Umbilical cord (tissue), 2 donors: ENCODE measurements around the gene RAI1. TPM values are rescaled to one million over a fixed set of nuclear protein-coding genes. Genes with fewer than 3 reads are reported as not detected.

Source experiments
- DNase-seq: peaks from one replicate; pipeline ENCODE4 v3.0.0-alpha.2; 2015; ENCODE audit warnings: low spot score
- total RNA-seq: library from RNA; depleted of rRNA; stranded (reverse); fragments of >200 nt; gene quantifications from one replicate; pipeline ENCODE4 v1.2.3, GENCODE V29; 2014; ENCODE audit warnings: low replicate concordance; ENCODE audit not compliant: insufficient read depth

Gene RAI1
- total RNA-seq, 1 donor from 2014 or later, result 6.3 TPM

DNA sequence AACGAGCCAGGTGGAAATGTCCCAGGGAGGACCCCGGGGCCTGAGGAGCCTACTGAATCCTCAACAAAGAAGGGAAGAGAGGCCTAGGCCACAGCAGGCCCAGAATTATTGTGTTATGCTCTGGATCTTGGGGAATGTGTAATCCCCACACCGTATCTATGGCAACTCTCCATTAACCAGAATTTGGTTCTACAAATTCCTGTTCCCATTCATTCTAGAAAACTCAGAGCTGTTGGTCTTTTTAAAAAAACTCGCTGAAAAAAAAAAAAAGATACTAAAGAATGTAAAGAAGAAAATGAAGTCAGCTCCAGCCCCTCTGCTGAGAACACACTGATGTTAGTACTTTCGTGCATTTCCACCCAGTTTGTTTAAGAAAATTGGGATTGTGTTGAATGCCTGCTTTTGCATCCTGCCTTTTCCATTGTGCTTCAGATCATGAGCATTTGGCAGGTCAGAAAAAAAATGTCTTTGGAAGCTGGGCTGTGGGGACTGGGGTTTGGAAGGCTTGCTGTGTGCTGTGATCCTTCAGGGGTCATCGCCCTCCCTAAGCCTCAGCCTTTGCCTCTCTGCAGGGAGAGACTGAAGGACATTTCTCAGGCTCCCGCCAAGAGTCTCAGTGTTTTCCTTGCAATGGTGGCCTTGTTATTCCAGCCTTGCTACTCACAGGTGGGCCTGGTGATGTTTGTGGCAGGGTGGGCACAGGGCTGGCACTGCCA is 86.1 kb downstream of the RAI1 start:
- DNase-seq, result peak; percentile 35

DNA sequence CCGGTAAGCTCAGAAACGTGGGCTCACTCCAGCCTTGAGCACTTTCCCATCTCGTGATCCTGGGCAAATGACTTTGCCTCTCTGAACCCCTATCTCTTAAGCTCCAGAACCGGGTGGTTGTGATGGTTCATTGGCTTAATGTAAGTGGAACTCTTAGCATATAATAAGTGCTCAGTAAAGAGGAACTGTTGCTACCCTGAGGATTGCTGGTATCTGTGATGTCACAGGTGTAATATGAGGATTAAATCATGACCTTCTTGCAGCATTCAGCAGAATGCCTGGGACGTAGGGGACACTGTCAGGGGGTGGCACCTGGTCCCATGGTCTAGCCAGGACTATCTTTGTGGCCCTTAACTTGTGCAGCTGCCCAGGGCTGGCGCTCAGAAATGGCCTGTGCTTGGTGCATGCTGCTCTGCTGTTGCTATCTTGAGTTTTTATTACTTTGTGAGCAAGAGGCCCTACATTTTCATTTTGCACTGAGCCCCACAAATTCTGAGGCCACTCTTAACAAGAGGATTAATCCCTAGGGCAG is 86.7 kb downstream of the RAI1 start:
- no peak for DNase-seq

DNA sequence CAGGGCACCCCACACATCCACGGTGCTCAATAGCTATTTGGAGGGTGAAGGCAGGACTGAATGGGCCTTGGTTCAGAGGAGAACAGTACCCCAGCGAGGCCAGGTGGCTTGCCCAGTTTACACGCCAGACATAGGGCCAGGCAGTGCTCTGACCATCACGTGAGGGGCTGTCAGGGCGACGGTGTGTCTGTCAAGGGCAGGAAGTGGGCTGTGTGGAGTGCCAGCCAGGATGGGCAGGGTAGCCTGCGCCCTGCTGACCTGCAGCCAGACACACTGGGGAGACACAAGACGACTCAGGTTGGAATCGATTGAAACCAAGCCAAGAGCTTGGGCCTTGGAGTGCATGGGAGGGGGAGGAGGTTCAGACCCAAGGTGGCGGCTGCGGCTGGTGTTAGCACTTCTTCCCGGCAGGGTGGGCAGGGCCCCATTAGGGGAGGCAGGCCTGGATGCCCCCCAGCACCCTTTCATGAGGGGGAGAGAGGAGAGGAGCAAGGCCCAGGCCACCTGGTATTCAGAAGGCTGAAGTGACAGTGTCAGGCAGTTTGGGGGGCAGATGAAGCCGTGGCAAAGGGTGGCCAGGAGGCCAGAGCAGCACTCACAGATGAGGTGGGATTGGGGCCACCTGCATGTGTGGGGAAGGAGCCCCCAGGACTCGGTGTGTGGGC is 87.3 kb downstream of the RAI1 start:
- DNase-seq, result no peak

GRCh38 chr17:17769869-17770631 is 88.8 kb downstream of the RAI1 start:
- DNase-seq, result peak; percentile 84

DNA sequence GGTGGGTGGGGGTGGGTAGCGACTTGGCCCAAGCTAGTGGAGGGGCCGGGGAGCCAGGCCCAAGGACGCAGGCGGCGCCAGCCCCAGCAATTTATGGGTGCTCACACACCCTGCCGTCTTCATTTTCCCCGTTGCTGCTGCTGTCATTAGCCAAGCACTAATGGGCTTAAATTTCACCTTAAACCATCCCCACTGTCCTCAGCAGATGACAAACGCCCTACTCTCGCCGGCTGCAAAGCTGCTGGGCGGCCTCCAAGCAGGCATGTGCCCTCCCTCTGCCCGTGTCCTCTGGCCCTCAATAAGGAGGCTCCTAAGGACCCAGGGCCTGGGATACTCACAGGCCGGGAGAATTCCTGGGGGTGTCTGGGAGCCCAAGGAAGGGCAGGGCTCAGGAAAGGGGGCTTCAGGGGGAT is 89.4 kb downstream of the RAI1 start:
- no peak for DNase-seq

DNA sequence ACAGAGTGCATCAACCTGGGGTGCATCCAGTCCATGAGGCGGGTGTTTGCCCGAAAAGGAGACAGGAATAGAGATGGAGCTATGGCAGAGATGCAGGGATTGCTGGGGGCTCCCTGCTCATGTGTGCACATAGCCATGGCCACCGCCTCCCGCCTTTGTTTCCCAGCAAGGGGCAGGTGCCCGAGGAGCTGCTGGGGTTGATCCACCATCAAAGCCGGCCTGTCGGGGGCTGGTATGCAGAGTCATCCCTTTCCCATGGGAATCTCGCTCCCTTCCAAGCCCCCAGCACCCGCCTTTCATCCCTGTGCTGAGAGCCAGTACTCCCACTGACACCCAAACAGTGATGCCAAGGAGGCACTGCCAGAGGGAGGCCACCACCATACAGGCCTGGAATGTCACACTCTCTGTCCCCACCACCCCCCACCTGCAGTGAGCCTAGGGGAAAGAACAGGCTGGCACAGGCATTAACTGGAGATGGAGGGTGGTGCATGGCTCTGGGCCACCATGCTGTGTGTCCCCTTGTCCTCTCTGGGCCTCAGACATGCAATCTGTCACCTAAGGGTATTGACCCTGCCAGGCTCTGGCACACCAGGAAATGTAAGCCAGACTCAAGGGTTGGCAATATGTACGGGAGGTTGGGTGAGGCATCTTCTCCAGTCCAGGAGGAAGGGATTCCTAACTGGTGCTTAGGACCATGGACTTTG is 90.4 kb downstream of the RAI1 start:
- no peak for DNase-seq

DNA sequence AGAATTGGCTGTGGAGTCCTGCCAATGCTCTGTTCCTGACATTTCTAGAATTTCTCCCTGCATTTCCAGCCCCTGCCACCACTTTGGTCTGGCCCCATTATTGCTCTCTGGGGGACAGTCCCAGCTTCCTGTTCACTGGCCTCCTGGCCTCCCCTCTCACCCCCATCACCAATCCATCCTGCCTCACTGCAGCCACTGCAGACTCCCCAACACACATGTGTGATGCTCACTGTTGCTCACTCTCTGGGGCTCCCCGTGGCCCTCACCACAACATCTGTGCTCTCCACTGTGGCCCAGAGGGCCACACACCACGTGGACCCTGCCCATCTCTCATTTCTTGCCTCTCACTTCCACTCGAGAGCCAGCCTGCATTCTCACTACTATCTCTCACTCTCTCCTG is 91.0 kb downstream of the RAI1 start:
- DNase-seq, result no peak

GRCh38 chr17:17774009-17774881 is 93.0 kb downstream of the RAI1 start:
- DNase-seq, result no peak

DNA sequence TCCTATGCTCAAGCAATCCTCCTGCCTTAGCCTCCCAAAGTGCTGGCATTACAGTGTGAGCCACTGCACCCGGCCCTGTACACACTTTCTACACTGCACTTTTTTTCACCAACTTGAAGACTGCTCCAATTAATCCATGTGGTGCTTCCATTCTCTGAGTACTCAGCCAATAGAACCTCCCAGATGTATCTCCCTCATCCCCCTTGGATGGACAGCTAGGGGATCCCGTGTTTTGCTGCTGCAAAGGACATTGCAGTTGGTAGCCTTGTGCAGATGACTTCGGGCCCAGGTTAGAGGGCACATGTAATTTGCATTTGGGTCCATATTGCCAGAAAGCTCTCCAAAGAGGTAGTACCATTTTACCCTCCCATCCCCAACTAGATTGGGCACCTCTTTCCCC is 95.6 kb downstream of the RAI1 start:
- no peak for DNase-seq

DNA sequence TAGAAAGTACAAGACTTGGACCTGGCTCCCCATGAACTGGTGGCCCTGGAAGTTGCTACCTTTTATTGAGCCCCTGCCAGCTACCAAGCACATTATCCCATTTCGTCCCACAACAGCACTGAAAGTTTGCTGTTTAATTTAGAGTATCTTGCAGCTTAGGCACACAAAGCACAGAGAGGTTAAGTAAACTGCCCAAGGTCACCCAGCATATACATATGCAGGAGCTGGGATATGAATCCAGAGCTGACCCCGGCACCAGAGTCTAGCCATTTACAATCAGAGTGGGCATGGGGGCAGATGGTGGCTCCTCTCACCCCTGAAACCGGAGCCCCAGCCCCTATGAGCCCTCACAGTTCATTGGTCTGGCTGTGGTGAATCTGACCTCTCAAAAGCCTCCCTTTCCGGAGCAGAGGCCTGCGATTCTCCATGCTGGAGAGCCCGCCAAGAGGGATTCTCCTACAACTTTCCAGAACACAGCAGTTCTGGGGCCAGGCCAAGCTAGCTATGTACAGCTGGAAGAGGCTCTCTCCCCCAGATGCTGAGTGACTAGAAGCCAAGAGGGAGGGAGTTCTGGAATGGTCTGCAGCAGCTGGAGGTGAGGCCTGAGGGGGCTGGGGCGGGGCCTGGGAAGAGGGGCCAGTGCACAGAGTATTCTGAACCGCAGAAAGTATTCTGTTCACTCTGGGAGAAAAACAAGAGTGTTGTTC is 97.2 kb downstream of the RAI1 start:
- DNase-seq, result peak; percentile 98

GRCh38 chr17:17779015-17779611 is 97.9 kb downstream of the RAI1 start:
- DNase-seq, result peak; percentile 46

- DNase-seq, result peak; percentile 99
Measured at GRCh38 chr17:17780922-17781590, 99.8 kb downstream of the RAI1 start.

DNA sequence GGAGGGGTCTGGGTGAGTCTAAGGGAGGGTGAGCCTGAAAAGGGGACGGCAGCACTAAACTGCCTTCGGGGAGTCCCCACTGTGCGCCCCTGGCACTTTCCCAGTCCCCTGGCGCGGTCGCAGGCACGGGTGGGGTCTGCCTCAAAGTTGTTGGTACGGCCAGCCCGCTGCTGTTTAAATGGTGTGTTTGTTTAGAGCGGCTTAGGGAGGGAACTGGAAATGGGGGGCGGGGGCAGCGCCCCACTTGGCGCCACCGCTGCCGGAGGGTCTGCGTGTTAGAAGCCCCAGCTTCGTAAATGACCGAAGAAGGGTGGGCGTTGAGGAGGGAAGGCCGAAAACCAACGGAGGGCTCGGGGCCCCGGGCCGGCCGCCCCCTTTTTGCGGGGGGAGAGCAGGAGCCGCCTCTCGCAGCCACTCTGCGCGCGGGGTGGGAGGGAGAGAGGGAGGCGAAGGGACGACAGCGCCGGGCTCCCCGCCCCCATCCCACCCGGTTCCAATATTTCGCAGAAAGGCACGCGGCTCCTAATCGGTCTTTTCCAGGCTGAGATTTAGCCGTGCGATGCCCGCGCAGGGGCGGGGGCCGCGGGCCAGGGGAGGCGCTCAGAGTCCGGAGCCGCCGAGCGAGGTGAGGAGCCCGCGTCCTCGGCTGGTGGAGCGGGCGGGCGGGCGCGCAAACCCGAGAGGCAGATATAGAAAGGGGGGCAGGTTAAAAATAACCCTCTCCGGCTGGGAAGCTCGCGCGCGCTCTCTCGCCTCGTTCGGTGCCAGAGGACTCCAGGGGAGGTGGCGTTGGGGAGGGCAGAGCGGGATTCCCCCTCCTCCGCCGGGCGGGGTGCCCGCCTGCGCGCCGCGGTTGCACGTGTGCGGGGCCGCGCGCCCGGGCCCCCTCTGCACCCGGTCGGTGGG is 100.6 kb downstream of the RAI1 start:
- peak; percentile 82 for DNase-seq

DNA sequence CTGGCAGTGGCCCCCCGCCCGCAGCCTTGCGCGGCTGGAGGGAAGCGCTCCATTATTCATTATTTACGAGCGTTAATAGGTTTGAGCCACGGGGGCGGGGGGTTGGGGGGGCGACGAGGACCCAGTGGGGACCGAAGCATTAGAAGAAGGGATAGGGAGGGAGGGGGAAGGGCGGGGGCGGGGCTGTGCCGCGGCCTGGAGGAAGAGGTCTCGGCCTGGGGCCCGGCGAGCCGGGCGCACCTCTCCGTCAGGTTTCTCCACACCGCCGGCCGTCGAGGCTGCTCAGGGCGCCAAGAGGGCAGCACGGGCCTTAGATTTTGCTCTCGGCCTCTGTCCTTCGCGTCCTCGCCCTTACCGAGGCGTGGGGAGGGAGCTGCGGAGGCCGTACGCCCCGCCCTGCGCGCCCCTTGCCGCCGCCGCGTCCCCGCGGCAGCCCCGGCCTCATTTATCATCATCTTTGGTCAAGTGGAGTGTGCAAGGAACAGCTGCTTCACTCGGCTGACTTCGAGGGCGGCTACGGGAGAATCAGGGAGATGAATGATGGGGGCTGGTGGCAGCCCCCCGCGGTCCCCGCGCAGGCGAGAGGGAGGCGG is 101.4 kb downstream of the RAI1 start:
- DNase-seq, result peak; percentile 31

DNA sequence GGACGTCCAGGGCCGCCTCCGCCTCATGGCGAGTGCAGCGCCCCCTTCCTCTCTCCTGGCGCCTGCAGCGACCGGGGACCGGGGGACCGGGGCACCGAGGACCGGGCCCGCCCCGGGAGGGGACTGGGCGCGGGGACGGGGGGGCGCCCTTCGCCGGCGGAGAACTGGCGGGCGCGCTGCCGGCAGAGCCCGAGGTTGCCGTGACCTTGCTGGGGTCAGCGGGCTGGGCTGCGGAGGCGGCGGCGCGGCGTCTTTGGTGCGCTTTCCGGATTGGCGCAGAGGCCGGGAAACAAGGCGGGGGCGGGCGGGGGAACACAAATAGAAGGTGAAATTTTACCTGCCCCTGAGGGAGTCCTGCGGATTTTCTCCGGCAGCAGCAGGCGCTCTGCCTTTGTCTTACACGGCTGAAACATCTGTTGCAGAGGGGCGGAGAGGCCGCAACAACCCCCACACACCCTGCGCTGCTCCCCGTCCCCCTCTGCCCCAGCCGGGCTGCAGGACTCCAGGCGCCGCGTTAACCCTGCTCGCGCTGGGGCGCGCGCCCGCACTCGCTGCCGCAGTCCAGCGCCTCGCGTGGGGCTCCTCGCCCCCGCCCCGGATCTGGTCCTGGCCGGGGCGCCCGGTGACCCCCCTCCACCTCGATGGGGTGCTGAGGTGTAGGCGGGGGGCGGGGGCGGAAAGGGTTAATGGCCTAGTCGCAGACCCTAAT is 102.0 kb downstream of the RAI1 start:
- DNase-seq, result peak; percentile 38

DNA sequence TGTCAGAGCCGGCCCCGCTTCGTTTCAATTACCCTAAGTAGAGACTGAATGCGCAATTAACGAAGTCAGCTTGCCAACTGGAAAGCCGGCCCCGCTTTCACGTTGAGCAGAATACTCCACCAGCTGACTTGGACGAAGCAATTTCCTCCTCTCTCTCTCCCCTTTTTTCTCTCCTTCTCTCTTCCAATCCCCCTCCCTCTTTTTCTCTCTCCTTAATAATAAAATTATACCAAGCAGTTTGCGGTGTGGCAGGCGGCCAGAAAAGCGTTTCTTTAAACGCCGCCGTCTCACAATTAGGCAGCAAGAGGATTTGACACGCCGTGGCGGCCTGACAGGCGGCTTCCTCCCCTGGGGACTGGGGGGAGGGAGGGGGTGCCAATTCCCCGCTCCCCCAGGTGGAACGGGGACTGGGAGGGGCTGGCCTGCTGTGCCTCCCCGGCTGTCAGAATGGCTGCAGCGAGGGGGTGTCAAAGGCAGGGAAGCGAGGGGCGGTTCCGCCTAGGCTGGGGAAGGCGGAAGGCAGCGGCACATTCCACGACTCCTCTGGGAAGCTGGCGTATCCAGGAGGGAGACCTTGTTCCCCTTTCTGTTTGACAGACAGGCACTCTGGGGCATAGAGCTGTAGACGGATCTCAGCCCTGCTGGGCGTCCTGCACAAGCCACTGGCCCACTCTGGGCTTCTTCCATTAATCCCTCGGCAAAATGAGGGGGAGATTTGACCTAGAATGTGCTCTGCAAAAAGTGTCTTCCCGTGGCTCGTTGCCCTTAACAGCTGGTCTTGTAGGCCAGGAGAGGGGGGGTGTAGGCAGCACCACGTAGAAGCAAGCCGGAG is 102.8 kb downstream of the RAI1 start:
- peak; percentile 49 for DNase-seq
